Testis (tissue), 2 donors: ENCODE results near the gene ADAP1.

Experiments used
- CTCF ChIP-seq, 3 experiments: fragments of 450-650 bp in 2 of 3; fragments of 200-600 bp in 1 of 3; sonication (generic) in 1 of 3; IDR thresholded peaks; one replicate each; pipeline ENCODE4 v1.5.1; 2016 to 2019; ENCODE audit warnings: antibody characterized with exemption in 3 of 3, mild to moderate bottlenecking in 2 of 3, moderate library complexity in 1 of 3
- POLR2A ChIP-seq: fragments of 450-650 bp; IDR thresholded peaks from one replicate; pipeline ENCODE4 v1.6.1; 2017; ENCODE audit warnings: antibody characterized with exemption, mild to moderate bottlenecking, moderate library complexity

- no peak for TF ChIP-seq CTCF (IDR thresholded peaks at IDR 0.05)
- TF ChIP-seq POLR2A, result no peak
These were observed 27.3 kb downstream of the ADAP1 start for GRCh38 chr7:927031-927671.
